Measurements from ENCODE around the gene CDHR3. TPM values are rescaled to one million over a fixed set of nuclear protein-coding genes. Genes with fewer than 3 reads are reported as not detected.

Gene CDHR3
- total and polyA plus RNA-seq, 3 donors from 2014 or later: 3.8 to 8.5 (median 7.5) TPM

DNA sequence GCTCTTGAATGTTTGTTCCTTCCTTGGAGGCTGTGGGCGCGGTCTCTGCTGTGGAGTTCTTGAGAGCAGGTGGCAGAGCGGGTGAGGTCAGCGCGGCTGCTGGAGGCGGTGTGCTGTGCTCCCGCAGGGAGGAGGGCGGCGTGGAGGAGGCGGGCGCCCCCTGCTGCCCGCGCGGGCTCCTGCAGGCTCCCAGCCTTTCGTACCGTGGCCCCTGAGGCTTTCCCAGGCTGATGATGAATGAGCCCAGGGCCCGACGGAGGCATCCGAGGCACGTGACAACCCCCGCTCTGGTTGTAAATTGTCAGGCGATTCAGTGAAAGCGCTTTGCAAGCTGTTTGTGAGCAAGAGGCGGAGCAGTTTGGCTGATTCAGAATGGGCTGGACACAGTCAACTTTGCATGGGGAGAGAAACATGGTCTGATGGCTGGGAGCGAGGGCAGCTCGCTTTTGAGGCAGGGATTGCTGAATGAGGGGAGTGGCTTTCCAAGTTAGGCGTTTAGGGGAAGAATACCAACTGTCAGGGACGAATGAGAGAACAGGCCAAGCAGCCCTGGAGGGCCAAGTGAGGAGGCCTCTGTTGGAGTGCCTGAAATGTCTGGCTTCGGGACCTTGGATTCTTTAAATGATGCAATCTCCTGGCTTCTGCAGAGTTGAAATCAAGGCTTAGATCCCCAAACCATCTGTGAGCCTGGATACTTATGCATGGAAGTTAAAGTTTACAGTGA, 46.6 kb downstream of the CDHR3 start:
- TF ChIP-seq, protein P1, sequence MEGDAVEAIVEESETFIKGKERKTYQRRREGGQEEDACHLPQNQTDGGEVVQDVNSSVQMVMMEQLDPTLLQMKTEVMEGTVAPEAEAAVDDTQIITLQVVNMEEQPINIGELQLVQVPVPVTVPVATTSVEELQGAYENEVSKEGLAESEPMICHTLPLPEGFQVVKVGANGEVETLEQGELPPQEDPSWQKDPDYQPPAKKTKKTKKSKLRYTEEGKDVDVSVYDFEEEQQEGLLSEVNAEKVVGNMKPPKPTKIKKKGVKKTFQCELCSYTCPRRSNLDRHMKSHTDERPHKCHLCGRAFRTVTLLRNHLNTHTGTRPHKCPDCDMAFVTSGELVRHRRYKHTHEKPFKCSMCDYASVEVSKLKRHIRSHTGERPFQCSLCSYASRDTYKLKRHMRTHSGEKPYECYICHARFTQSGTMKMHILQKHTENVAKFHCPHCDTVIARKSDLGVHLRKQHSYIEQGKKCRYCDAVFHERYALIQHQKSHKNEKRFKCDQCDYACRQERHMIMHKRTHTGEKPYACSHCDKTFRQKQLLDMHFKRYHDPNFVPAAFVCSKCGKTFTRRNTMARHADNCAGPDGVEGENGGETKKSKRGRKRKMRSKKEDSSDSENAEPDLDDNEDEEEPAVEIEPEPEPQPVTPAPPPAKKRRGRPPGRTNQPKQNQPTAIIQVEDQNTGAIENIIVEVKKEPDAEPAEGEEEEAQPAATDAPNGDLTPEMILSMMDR (IDR thresholded peaks at IDR 0.05): peak; percentile 75 to 90 (median 75)
- no peak for TF ChIP-seq POLR2A (IDR thresholded peaks at IDR 0.05)

DNA sequence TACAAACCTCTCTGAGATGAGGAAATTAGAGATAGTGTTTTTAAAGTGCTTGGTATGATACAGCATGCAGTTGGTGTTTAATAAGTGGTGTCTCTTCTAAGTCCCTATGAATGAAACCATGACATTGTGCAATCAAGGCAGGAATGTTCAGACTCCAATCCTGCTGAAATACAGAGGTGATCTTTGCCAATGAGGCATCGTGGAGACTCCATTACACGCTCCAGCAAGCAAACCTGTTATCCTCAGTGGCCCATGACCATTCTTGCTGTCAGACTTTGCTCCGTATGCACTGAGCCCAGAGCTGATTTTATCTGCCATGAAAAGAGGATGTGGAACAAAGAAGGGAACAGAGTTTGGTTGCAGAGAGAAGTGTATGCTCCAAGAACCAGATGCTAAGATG, 47.3 kb downstream of the CDHR3 start:
- DNase-seq: no peak
- no peak overlapping the region for H3K4me3 ChIP-seq
- peaks cover 4% of the 10 kb centered on the region for H3K4me1 ChIP-seq
- H3K27me3 ChIP-seq: no peaks in the 10 kb centered on the region
- no peaks in the 10 kb centered on the region for H3K9me3 ChIP-seq
- TF ChIP-seq, protein P1 (IDR thresholded peaks at IDR 0.05): no peak
- no peak for TF ChIP-seq POLR2A (IDR thresholded peaks at IDR 0.05)
- 88 to 89% methylated on average over 3 of the region's 3 CpGs for WGBS, 2 donors
- intact Hi-C loops (cut with DNase I; ENCODE audit: low total_unique reads): loop anchor here (10.0 kb wide), 1 partner anchor 246 kb away; no protein-coding TSS in a partner anchor
- H3K27ac ChIP-seq: no peak overlapping the region
- H3K36me3 ChIP-seq (ENCODE audit: low read depth, missing control alignments): no peaks in the 10 kb centered on the region

More for the DNA sequence above, 46.6 kb downstream of the CDHR3 start:
- intact Hi-C loops (cut with DNase I; ENCODE audit: low total_unique reads): loop anchor here (10.0 kb wide), 1 partner anchor 245 kb away; no protein-coding TSS in a partner anchor
- peak; percentile 77 for DNase-seq
- Histone ChIP-seq H3K27me3 (no peaks in the 10 kb centered on the region), H3K9me3 (no peaks in the 10 kb centered on the region), H3K4me3 (peak overlapping the region in 1 of 2 donors; percentile 8), H3K36me3 (ENCODE audit: low read depth, missing control alignments) (no peaks in the 10 kb centered on the region), H3K4me1 (peaks cover 4% of the 10 kb centered on the region), H3K27ac (no peak overlapping the region)
- WGBS, 2 donors: 4 to 11% methylated on average over 22 to 29 of the region's 29 CpGs

DNA sequence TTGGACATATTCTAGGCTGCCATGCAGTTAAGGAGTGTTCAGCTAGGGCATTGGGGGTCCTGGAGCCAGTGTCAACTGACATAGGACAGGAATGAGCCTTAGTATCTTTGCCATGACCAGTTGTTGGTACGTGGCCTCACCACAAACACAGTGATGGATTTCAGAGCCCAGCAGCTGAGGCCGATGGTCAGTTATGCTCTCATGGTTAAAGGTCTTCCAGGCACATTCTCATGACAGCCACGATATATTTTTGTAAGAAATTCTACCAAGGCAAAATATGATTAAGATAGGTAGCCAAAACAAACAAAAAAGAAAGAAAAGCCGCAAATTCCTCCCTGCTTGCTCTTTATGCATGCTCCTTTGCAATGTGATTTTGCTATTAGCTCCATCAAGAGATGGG, 47.8 kb downstream of the CDHR3 start:
- TF ChIP-seq POLR2A (IDR thresholded peaks at IDR 0.05): no peak
- TF ChIP-seq, protein P1 (IDR thresholded peaks at IDR 0.05): no peak
- no peaks in the 10 kb centered on the region for H3K9me3 ChIP-seq
- WGBS, 2 donors: 86 to 92% methylated on average over 4 of the region's 4 CpGs

DNA sequence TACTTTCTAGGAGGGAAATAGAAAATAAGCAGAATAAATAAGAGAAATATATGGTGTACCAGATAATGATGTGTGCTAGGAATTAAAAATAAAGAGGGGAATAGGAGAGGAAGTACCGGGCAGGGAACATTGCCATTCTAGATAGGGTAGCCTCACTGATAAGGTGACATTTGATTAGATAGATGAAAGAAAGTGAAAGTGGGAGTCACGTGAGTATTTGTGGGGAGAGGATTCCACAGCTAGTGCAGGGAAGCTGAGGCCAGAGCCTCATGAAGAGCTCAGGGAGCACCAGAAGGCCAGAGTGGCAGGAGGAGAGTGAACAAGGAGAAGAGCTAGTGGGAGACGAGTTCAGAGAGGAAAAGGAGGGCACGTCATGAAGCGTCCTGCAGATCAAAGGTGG, 49.1 kb downstream of the CDHR3 start:
- H3K27me3 ChIP-seq: no peaks in the 10 kb centered on the region
- TF ChIP-seq, protein P1 (IDR thresholded peaks at IDR 0.05): no peak
- no peak for TF ChIP-seq POLR2A (IDR thresholded peaks at IDR 0.05)
- H3K27ac ChIP-seq: no peak overlapping the region
- H3K9me3 ChIP-seq: no peaks in the 10 kb centered on the region
- no peak for DNase-seq
- H3K4me1 ChIP-seq: peaks cover 4% of the 10 kb centered on the region
- no peak overlapping the region for H3K4me3 ChIP-seq
- intact Hi-C loops (cut with DNase I; ENCODE audit: low total_unique reads): loop anchor here (10.0 kb wide), 1 partner anchor 247 kb away; no protein-coding TSS in a partner anchor
- H3K36me3 ChIP-seq (ENCODE audit: low read depth, missing control alignments): no peaks in the 10 kb centered on the region
- WGBS, 2 donors: 90 to 93% methylated on average over 5 of the region's 5 CpGs

More for the DNA sequence above, 47.8 kb downstream of the CDHR3 start:
- Histone ChIP-seq H3K27me3 (no peaks in the 10 kb centered on the region), H3K27ac (no peak overlapping the region), H3K4me1 (peaks cover 4% of the 10 kb centered on the region), H3K36me3 (ENCODE audit: low read depth, missing control alignments) (no peaks in the 10 kb centered on the region), H3K4me3 (no peak overlapping the region)
- intact Hi-C loops (cut with DNase I; ENCODE audit: low total_unique reads): loop anchor here (10.0 kb wide), 1 partner anchor 246 kb away; no protein-coding TSS in a partner anchor
- no peak for DNase-seq
